NCI-H2196 treated with DMSO at 0.1 percent for 48 hours (cell line): ENCODE data around the gene RBM44.
"Not testable (repeated sequence)": the region's sequence is repeated elsewhere in the genome, so short reads cannot be mapped to it uniquely, and the experiment has no call there.

Experiments
- DNase-seq: peaks from one replicate; lab custom pipeline; 2025; ENCODE audit not compliant: unreplicated experiment; lab: John Stamatoyannopoulos, UW

Gene RBM44

GRCh38 chr2:237857791-237858190 is 59.2 kb downstream of the RBM44 start:
- DNase-seq, result no peak

- DNase-seq, result peak; percentile 68
Measured at GRCh38 chr2:237858294-237859081, 59.9 kb downstream of the RBM44 start.

GRCh38 chr2:237859082-237859433 is 60.5 kb downstream of the RBM44 start:
- no peak for DNase-seq

DNA sequence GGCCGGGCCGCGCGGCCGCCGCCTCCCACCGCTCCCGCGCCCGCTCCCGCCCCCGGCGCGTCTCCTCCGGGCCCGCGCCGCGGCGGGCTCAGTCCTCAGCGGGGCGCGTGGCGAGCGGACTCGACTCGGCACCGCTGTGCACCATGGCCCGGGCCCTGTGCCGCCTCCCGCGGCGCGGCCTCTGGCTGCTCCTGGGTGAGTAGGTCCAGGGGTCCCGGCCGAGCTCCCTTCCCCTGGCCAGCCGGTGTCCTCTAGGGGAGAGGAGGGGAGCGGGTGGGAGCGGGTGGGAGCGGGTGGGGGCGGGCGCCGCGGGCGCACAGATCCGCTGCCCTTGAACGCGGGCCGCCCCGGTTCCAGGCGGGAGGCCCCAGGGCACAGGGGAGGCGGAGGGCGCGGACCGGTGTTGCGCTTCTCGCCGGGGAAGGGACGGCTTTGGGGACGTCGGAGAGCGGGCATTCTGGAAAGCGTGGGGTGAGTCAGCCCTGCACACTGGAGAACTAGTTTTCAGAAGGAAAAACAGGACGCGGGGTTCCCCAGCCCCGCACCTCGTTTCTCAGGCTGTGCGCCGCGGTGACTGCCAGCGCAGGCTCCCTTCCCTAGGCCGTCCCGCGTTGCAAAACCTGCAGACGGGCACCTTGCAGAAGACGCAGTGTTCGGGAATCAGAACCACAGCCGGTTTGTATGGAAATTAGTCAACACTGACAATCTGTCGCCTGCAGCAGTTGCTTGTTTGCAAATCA is 61.1 kb downstream of the RBM44 start, which contains the start of gene RAMP1:
Gene RAMP1, plus strand, starts transcription at position 91 of the 740 bp plus-strand sequence. Its CDS starts 53 bp downstream, at position 144.
- DNase-seq, result no peak

GRCh38 chr2:237860273-237860935 is 61.8 kb downstream of the RBM44 start:
- DNase-seq, result no peak

GRCh38 chr2:237861875-237862527 is 63.4 kb downstream of the RBM44 start:
- DNase-seq, result no peak

DNA sequence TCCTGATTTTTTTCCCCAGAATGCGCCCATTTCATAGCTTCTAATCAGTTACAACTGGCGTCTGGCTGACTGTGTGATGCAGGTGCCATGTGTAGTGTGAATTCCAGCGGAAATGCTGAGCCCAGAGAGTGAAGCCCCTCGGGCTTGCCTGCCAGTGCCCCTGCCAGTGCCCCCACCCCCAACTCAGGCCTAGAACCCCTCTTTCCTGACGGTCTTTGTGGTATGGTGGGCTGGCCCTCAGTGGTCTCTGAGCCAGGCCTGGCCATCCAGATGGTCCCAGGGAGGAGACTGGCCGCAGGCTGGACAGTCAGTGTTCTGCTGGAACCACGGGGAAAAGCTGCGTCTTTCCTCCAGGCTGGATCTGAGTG is 63.9 kb downstream of the RBM44 start:
- DNase-seq, result no peak

DNA sequence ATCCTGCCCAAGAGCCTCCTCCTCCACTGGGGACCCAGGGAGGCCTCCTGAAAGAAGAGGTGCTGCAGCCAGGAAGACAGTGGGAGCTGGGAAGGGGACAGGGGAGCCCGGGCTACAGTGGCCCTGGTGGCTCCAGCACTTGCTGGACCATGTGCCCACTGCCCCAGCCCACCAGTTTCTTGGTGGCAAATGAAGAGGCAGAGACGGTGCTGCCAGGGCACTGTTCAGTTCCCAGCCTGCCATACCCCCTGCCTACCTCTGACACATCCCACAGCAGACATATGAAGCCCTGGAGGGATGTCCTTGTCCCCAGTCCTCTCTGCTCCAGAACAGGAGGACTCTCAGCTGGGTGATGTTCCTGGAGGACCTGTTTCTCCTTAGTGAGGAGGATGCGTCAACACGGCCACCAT is 64.5 kb downstream of the RBM44 start:
- DNase-seq, result no peak

DNA sequence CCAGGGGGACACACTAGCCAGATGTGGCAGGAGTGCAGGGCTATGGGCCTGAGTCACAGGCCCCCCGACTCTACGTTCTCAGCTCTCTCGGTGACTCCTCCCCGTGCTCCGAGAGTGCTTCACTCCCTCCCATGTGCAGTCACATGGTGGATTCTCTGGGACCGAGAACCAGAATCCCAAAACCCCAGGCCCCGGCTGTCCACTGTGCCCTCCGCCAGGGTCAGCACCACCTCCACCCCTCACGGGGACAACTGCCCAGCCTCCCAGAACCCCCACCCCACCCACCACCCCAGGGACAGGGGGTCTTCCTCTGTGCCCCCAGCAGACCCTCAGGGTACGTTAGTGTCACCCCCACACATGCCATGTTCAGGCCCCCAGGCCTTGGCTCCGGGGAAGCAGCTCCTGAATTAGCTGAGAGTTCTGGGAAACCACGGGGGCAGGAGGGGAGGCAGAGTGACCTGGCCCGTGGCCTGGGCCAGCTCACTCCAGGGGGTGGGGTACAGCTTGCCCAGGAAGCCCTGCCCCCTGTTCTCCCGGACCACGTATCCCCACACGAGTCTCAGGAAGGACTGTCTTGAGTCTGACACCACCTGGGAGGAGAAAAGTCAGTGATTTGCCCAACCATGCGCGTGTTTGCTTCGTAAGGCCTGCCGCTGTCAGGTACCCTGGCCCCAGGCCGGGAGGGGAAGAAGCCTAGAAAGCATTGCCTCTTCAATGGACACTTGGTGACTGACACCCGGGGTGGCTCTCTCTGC is 65.3 kb downstream of the RBM44 start:
- DNase-seq, result no peak

DNA sequence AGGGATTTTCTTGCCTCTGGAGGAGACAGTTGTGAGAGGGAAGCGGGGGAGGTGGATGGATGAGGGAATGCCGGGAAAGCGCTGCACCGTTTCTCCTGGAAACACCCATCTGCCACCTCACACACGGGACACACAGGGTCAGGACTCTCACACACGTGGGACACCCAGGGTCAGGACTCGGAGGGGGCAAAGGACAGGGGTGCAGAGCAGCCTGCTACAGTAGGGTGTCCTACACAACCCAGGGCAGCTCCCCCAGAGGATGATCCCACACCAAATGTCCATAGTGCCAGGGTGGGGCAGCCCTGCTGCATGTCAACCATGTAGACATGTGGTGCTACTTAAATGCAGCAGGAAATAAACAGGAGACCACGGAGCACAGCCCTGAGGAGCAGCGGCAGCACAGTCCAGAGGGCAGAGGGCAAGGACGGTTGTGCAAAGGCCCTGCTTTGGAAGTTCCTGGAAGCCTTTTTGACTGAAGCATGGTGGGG is 65.9 kb downstream of the RBM44 start:
- DNase-seq, result no peak

DNA sequence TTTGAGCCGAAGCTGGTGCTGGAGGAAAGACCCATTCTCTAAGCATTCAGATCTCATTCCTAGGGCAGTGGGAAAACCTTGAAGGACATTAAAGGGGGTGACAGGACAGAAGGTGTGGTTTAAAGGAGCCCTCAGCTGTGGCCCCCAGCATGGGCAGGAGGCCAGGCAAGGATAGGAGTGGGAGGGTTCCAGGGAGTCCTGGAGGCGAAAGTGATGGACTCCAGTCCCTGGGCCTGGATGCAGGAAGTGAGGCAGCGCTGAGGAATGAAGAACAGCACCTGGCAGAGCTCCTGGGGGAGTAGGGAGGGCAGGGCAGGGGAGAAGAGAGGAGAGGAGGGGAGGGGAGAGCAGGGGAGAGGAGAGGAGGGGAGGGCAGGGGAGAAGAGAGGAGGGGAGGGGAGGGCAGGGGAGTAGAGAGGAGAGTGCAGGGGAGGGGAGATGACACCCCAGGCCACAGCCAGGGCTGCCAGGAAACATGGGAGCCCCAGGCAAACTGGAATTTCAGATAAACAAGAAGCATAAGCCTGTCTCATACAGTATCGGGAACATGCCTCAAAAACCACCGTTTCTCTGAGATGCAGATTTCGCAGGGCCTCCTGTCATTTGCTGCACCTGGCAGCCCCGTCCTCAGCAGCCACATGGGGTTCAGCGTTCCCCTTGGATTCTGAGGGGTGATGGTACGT is 66.5 kb downstream of the RBM44 start:
- no peak for DNase-seq

DNA sequence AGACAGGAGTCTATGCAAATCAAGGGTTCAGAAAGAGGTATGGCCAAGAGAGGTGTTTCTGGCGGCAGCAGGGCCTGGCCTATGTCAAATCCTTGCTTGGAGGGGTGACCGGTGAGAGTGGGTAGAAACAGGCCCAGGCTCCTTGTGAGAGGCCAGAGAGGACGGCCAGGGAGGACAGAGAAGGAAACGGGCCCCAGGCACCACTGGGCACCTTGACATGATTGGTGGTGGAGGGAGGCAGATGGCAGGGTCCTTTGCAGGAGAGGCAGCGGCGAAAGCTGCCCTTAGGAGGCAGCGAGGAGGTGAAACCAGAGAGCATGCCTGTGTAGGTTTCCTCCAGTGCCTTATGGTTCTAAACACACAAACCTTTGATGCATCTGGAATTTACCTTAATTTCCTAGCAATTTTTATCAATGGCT is 67.1 kb downstream of the RBM44 start:
- no peak for DNase-seq

- no peak for DNase-seq
Measured at GRCh38 chr2:237866101-237866621, 67.6 kb downstream of the RBM44 start.

GRCh38 chr2:237867465-237867864 is 68.9 kb downstream of the RBM44 start:
- no peak for DNase-seq

GRCh38 chr2:237868074-237868473 is 69.5 kb downstream of the RBM44 start:
- not testable (repeated sequence) for DNase-seq

DNA sequence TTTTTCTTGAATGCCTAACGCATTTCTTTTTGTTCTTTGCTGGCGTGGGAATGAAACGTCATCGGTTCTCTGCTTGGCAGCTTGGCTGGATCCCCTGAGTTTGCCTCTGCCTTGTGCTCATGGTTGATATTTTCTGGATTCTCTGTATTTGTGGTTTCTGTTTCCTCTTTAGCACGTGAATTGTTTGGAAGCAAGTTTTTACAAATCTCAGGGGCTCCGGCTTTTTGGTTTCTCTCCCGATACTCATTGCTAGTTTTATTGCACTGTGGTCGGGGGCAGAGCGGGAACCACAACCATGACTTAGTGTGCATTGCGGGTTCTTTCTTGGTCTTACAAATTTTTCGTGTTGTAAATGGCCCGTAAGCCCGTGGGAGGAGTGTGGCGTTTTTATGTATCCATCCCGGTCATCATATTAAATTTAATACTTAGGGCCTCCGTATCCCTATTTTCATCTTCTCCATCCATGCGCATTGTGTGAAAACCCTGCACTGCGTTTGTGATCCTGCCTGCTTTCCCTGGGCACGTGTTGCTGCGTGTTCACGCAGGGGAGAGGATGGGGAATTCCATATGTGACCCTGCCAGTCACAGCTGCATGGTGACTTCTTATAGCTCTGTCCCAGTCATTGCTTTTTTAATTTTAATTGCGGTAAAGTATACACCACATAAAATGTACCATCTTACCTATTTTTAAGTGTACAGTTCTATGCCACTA is 70.2 kb downstream of the RBM44 start:
- DNase-seq, result no peak

- no peak for DNase-seq
Measured at GRCh38 chr2:237869343-237870102, 70.9 kb downstream of the RBM44 start.

GRCh38 chr2:237870126-237870525 is 71.5 kb downstream of the RBM44 start:
- no peak for DNase-seq
